GM18526 (cell line): Measurements from ENCODE around the gene P2RY14.

ENCODE experiments used
- POLR2A ChIP-seq: IDR thresholded peaks from 3 replicates; pipeline ENCODE4 v1.6.1; 2011; ENCODE audit not compliant: insufficient read length; ENCODE audit errors: extremely low read depth

Gene P2RY14

GRCh38 chr3:151216641-151217607, 61.4 kb downstream of the P2RY14 start:
- TF ChIP-seq POLR2A, result no peak

- TF ChIP-seq POLR2A, result no peak
These were observed 63.9 kb downstream of the P2RY14 start for GRCh38 chr3:151214459-151214858.

DNA sequence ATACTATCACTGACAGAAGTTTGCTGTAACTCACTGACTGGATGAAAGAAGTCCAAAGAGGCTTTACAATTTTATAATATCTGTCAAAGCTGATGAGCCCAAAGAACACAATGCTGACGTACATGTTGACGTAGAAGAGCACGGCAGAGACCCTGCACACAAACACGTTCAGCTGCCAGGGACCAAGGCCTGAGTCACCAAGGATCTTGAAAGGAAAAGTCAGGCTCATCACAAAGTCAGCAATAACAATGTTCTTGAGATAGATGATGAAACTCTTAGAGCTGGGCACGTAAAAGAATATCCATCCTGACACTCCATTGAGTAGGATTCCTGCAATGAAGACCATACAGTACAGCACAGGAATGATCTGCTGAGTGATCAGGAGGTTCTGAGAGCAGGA, 64.5 kb downstream of the P2RY14 start:
- TF ChIP-seq POLR2A, result no peak

- no peak for TF ChIP-seq POLR2A
These were observed 65.2 kb downstream of the P2RY14 start for GRCh38 chr3:151213151-151213550.

GRCh38 chr3:151210676-151211381, 67.5 kb downstream of the P2RY14 start:
- TF ChIP-seq POLR2A, result no peak

GRCh38 chr3:151209654-151210053, 68.7 kb downstream of the P2RY14 start:
- TF ChIP-seq POLR2A, result no peak

- TF ChIP-seq POLR2A, result no peak
These were observed 72.1 kb downstream of the P2RY14 start for GRCh38 chr3:151206201-151206600.

DNA sequence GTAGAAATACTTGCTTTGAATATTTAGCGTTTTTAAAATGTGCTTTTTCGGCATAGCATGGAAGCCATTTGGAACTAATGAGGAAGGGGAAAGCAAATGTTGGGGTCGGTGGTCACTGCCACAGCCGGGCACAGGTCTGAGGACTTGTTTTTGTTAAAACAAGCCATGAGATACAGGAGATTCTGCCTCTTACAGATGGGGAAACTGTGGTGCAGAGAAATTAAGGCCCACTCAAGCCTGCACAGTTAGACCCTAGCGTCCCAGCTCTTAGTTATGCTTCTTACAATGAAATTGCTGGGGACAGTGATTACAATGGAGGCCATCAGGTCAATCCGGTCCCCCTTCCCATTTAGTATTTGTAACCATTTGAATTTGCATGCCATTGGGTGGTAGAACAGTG, 72.9 kb downstream of the P2RY14 start:
- no peak for TF ChIP-seq POLR2A

DNA sequence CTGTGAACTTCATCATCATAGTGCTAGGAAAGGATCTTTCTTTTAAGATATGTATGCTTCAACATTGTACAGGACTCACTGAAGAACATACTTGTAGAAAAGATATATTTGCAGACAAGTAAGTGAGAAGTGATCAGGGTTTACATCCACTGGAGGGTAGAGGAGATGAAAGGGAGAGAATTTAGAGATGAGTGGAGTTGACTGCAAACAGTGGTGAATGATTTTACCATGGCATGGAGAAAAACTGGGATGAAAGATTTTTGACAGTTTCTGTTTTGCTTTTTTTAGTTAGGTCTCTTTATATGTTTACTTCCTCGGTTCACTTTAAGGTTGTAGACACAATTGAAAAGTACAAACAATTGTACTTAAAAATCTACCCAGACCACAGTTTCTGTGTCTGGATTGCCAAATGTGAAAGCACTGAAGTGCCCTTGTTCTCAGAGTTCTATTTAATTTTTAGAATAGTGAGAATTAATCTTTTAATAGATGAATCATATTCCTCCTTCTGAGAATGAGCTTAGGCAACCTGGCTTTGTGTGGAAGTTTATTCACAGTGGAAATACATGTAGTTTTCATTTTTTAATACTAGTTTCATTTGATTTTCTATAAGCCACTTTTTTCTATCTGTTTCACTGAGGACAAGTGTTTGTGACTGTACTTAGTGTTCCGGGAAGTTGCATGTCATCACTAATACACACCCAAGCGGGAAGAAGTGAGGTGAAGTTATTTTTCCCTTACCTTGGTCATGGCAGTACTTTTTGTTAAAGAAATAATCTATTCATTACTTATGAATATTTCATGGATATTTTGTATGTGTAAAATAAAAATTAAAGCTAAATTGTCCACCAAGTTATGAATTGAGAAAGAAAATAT, 73.6 kb downstream of the P2RY14 start:
- no peak for TF ChIP-seq POLR2A

GRCh38 chr3:151203051-151203420, 75.3 kb downstream of the P2RY14 start, which contains the start of gene GPR171:
Gene GPR171 (minus strand): TSS chr3:151203216. CDS start chr3:151199386, 3,830 bp downstream.
- no peak for TF ChIP-seq POLR2A

GRCh38 chr3:151201051-151201730, 77.2 kb downstream of the P2RY14 start:
- TF ChIP-seq POLR2A, result no peak

- TF ChIP-seq POLR2A, result no peak
These were observed 77.8 kb downstream of the P2RY14 start for GRCh38 chr3:151200586-151200985.

DNA sequence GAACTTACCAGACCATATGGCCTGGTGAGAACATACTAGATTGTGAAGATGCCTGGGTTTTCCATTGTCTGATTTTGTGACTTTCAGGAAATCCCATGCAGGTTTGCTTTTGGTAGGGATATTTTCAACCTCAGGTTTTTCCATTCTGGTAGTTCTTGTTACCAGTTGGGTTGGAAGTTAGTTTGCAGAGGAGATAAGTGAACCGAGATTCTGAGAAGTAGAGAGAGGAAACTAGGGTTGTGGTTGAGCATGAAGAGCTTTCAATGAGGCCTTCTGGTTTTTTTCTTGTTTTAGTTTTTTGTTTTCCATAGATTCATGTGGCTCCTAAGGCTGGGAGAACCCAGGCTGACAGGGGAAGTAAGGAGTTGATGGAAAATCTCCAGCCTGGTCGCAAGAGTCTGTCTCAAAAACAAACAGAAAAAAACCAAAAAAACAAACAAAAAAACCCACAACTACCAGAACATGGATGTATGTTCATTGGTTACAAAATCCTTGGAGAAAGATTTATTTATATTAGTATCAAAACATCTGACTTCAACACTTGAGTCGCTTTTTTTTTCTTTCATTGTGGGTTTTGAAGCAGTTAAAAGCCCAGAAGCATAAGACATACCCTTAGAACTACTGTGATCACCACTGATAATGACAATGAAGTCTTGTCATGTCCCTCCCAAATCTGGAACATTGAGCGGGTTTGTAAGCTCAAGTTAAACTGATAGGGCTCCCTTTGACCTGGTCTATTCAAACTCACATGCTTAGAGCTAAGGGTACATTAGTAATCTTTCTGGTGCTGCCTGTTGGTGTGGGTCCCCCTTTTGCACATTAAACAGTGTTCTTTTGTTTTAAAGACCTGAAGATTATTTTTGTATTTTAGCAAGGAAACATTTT, 78.5 kb downstream of the P2RY14 start:
- TF ChIP-seq POLR2A, result no peak

GRCh38 chr3:151198849-151199248, 79.5 kb downstream of the P2RY14 start:
- TF ChIP-seq POLR2A, result no peak
